ENCODE measurements around the gene TNFSF4.

- no peak for TF ChIP-seq POLR2A (IDR thresholded peaks at IDR 0.05)
- TF ChIP-seq CTCF (IDR thresholded peaks at IDR 0.05): no peak
These were observed 2.4 kb downstream of the TNFSF4 start for GRCh38 chr1:173204693-173205092.
